ENCODE data around the gene BOLA2.
"Not testable (repeated sequence)": the region's sequence is repeated elsewhere in the genome, so short reads cannot be mapped to it uniquely, and the experiment has no call there.

The BOLA2 gene

GRCh38 chr16:29454269-29454668 lies at the start of gene BOLA2, which contains the start of gene SLX1B:
Gene BOLA2, minus strand, starts transcription at chr16:29454351. Its CDS starts 98 bp downstream, at chr16:29454253.
Gene SLX1B, plus strand, starts transcription at chr16:29454533.
- not testable (repeated sequence) for H3K36me3 ChIP-seq (ENCODE audit: insufficient read depth, low read length); H3K27me3 ChIP-seq (ENCODE audit: control insufficient read depth in 1 of 2, insufficient read depth in 2 of 2, low read length in 2 of 2); H3K4me3 ChIP-seq (ENCODE audit: low read depth in 1 of 2, low read length in 2 of 2); H3K4me1 ChIP-seq (ENCODE audit: insufficient read depth, low read length); H3K9me3 ChIP-seq (ENCODE audit: low read length); H3K27ac ChIP-seq (ENCODE audit: low read depth, low read length); H3K9ac ChIP-seq (ENCODE audit: low read length)

GRCh38 chr16:29482276-29482675 lies 28.1 kb upstream of the BOLA2 start:
- H3K4me1 ChIP-seq (ENCODE audit: insufficient read depth, low read length); H3K4me3 ChIP-seq (ENCODE audit: low read depth in 1 of 2, low read length in 2 of 2); H3K9ac ChIP-seq (ENCODE audit: low read length); H3K36me3 ChIP-seq (ENCODE audit: insufficient read depth, low read length); H3K27ac ChIP-seq (ENCODE audit: low read depth, low read length); H3K9me3 ChIP-seq (ENCODE audit: low read length); H3K27me3 ChIP-seq (ENCODE audit: control insufficient read depth in 1 of 2, insufficient read depth in 2 of 2, low read length in 2 of 2): not testable (repeated sequence)

GRCh38 chr16:29472065-29472464 lies 17.9 kb upstream of the BOLA2 start:
- not testable (repeated sequence) for H3K4me3 ChIP-seq (ENCODE audit: low read depth in 1 of 2, low read length in 2 of 2); H3K9me3 ChIP-seq (ENCODE audit: low read length); H3K4me1 ChIP-seq (ENCODE audit: insufficient read depth, low read length); H3K27ac ChIP-seq (ENCODE audit: low read depth, low read length); H3K36me3 ChIP-seq (ENCODE audit: insufficient read depth, low read length); H3K27me3 ChIP-seq (ENCODE audit: control insufficient read depth in 1 of 2, insufficient read depth in 2 of 2, low read length in 2 of 2); H3K9ac ChIP-seq (ENCODE audit: low read length)

GRCh38 chr16:29469660-29470059 lies 15.5 kb upstream of the BOLA2 start:
- H3K27ac ChIP-seq (ENCODE audit: low read depth, low read length); H3K4me3 ChIP-seq (ENCODE audit: low read depth in 1 of 2, low read length in 2 of 2); H3K4me1 ChIP-seq (ENCODE audit: insufficient read depth, low read length): not testable (repeated sequence)

DNA sequence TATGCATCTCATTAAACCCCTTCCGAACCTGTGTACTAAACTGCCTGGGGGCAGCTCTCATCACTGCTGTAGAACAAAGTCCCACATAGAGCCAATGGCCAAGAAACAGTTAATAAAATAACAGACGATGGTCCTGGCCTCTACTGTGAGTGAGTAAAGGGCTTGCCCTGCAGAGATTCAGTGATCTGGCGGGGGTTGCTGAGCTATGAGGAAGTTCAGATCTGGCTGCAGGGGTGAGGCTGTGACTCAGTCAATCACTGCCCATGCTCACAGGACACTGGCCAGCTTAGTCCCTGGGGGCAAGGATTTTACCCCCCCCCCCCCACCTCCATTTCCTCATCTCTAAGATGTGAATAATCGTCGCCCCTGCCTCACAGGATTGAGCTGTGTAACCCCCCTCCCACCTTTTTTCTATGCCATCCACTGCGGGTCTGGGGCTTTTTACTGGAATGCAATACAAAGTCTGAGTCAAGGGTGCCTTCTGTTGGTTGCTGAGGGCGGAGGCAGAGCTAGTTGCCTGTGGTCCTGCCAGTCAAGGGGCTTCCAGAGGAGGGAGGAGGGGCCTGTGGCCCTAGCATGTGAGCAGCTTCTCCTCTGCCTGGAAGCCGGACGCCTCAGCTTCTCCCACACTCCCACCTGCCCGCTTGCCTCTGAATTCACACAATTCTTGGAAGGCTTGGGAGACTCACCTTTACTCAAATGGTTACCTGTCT lies 13.7 kb upstream of the BOLA2 start:
- H3K9me3 ChIP-seq (ENCODE audit: low read length); H3K4me3 ChIP-seq (ENCODE audit: low read depth in 1 of 2, low read length in 2 of 2); H3K36me3 ChIP-seq (ENCODE audit: insufficient read depth, low read length); H3K4me1 ChIP-seq (ENCODE audit: insufficient read depth, low read length); H3K9ac ChIP-seq (ENCODE audit: low read length); H3K27me3 ChIP-seq (ENCODE audit: control insufficient read depth in 1 of 2, insufficient read depth in 2 of 2, low read length in 2 of 2); H3K27ac ChIP-seq (ENCODE audit: low read depth, low read length): not testable (repeated sequence)

More at GRCh38 chr16:29469660-29470059, 15.5 kb upstream of the BOLA2 start:
- H3K27me3 ChIP-seq (ENCODE audit: control insufficient read depth in 1 of 2, insufficient read depth in 2 of 2, low read length in 2 of 2); H3K36me3 ChIP-seq (ENCODE audit: insufficient read depth, low read length); H3K9ac ChIP-seq (ENCODE audit: low read length); H3K9me3 ChIP-seq (ENCODE audit: low read length): not testable (repeated sequence)

DNA sequence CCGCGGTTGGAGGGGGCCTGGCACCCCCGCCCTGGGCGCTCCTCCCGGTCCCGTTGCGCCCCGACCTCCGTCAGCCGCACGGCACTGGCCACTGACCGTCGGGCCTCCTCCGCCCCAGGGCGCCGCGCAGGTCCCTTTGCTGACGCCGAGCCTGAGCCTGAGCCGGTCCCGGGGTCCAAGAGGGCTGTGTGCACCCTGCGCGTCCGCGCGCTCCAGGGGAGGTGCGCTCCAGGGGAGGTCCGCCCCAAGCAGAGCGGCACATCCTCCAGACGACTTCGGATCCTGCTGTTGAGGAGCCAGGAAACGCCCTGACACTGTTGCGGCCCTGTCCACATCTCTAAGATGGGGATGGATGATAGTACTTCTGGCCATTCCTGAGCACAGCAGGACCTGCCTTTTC lies 12.8 kb upstream of the BOLA2 start:
- not testable (repeated sequence) for H3K9me3 ChIP-seq (ENCODE audit: low read length); H3K9ac ChIP-seq (ENCODE audit: low read length); H3K27me3 ChIP-seq (ENCODE audit: control insufficient read depth in 1 of 2, insufficient read depth in 2 of 2, low read length in 2 of 2); H3K36me3 ChIP-seq (ENCODE audit: insufficient read depth, low read length); H3K4me3 ChIP-seq (ENCODE audit: low read depth in 1 of 2, low read length in 2 of 2); H3K27ac ChIP-seq (ENCODE audit: low read depth, low read length); H3K4me1 ChIP-seq (ENCODE audit: insufficient read depth, low read length)

- not testable (repeated sequence) for H3K4me3 ChIP-seq (ENCODE audit: low read depth in 1 of 2, low read length in 2 of 2); H3K27me3 ChIP-seq (ENCODE audit: control insufficient read depth in 1 of 2, insufficient read depth in 2 of 2, low read length in 2 of 2); H3K9ac ChIP-seq (ENCODE audit: low read length); H3K27ac ChIP-seq (ENCODE audit: low read depth, low read length); H3K9me3 ChIP-seq (ENCODE audit: low read length); H3K4me1 ChIP-seq (ENCODE audit: insufficient read depth, low read length); H3K36me3 ChIP-seq (ENCODE audit: insufficient read depth, low read length)
Measured at GRCh38 chr16:29465985-29466824, 12.1 kb upstream of the BOLA2 start.

GRCh38 chr16:29460647-29461030 lies 6.5 kb upstream of the BOLA2 start:
- not testable (repeated sequence) for H3K4me1 ChIP-seq (ENCODE audit: insufficient read depth, low read length); H3K4me3 ChIP-seq (ENCODE audit: low read depth in 1 of 2, low read length in 2 of 2); H3K27ac ChIP-seq (ENCODE audit: low read depth, low read length); H3K9me3 ChIP-seq (ENCODE audit: low read length); H3K36me3 ChIP-seq (ENCODE audit: insufficient read depth, low read length); H3K27me3 ChIP-seq (ENCODE audit: control insufficient read depth in 1 of 2, insufficient read depth in 2 of 2, low read length in 2 of 2); H3K9ac ChIP-seq (ENCODE audit: low read length)

DNA sequence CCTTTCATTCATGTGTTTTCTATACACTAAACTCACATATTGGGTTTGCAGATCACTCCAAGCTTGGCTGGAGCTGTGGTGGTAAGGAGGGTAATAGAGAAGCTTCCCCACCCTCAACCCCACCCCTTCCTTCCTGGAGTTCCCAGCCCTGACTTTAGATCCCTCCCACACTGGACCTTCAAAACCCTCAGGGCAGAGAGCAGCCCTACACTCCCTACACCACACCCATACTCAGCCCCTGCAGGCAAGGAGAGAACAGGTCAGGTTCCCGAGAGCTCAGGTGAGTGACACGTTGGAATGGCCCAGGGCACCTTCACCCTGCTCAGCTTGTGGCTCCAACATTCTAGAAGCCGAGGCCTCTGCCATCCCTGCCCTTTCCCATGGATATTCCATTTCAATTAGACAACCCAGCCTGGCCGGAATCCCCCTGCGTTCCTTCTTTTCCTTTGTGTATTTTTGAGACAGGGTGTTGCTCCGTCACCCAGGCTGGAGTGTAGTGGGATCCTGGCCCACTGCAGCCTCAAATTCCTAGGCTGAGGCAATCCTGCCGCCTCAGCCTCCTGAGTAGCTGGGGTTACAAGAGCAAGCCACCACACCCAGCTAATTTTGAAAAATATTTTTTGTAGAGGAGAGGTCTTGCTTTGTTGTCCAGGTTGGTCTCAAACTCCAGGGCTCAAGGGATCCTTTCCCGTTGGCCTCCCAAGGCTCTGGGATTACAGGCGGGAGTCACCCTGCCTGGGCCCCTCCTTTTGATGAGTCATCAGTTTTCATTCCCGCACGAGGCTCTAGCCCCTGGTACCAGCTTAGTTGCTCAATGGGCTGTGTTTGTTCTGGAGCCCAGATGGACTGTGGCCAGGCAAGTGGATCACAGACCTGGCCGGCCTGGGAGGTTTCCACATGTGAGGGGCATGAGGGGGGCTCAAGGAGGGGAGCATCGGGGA lies 5.8 kb upstream of the BOLA2 start, which contains the start of gene SULT1A4:
TSS of gene SULT1A4 (plus strand) at position 208 of the 941 bp plus-strand sequence. CDS start 1,473 bp downstream, outside the sequence.
- not testable (repeated sequence) for H3K27ac ChIP-seq (ENCODE audit: low read depth, low read length); H3K9ac ChIP-seq (ENCODE audit: low read length); H3K27me3 ChIP-seq (ENCODE audit: control insufficient read depth in 1 of 2, insufficient read depth in 2 of 2, low read length in 2 of 2); H3K9me3 ChIP-seq (ENCODE audit: low read length); H3K4me3 ChIP-seq (ENCODE audit: low read depth in 1 of 2, low read length in 2 of 2); H3K4me1 ChIP-seq (ENCODE audit: insufficient read depth, low read length); H3K36me3 ChIP-seq (ENCODE audit: insufficient read depth, low read length)

DNA sequence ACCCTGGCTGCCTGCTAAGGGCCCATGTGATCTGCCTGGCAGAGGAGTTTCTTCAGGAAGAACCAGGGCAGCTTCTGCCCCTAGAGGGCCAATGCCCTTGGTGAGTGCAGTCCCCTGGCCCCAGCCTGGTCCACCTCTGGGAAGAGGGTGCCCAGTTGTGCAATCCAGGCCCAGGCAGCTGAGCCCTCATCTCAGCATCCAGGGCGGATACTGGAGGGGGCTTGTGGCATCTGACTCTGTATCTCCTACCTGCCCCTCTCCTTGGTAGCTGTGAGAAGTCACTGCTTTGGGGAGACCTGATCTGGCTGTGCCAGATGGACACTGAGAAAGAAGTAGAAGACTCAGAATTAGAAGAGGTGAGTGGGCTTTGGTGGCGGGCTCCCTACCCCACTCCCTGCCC lies 3.5 kb upstream of the BOLA2 start:
- H3K27me3 ChIP-seq (ENCODE audit: control insufficient read depth in 1 of 2, insufficient read depth in 2 of 2, low read length in 2 of 2); H3K9me3 ChIP-seq (ENCODE audit: low read length); H3K27ac ChIP-seq (ENCODE audit: low read depth, low read length); H3K4me1 ChIP-seq (ENCODE audit: insufficient read depth, low read length); H3K36me3 ChIP-seq (ENCODE audit: insufficient read depth, low read length); H3K9ac ChIP-seq (ENCODE audit: low read length); H3K4me3 ChIP-seq (ENCODE audit: low read depth in 1 of 2, low read length in 2 of 2): not testable (repeated sequence)

GRCh38 chr16:29454828-29455227 lies 677 bp upstream of the BOLA2 start:
- H3K9me3 ChIP-seq (ENCODE audit: low read length); H3K27me3 ChIP-seq (ENCODE audit: control insufficient read depth in 1 of 2, insufficient read depth in 2 of 2, low read length in 2 of 2); H3K27ac ChIP-seq (ENCODE audit: low read depth, low read length): not testable (repeated sequence)

More at GRCh38 chr16:29454828-29455227, 677 bp upstream of the BOLA2 start:
- H3K4me1 ChIP-seq (ENCODE audit: insufficient read depth, low read length); H3K36me3 ChIP-seq (ENCODE audit: insufficient read depth, low read length); H3K4me3 ChIP-seq (ENCODE audit: low read depth in 1 of 2, low read length in 2 of 2); H3K9ac ChIP-seq (ENCODE audit: low read length): not testable (repeated sequence)
